ENCODE data around the gene NCAPH2. TPM values are rescaled to one million over a fixed set of nuclear protein-coding genes. Genes with fewer than 3 reads are reported as not detected.

Gene NCAPH2
- total RNA-seq, 1 donor from 2014 or later, result 41.2 TPM

- TF ChIP-seq EZH2phosphoT487 (IDR thresholded peaks at IDR 0.05) (no peak), EZH2 (IDR thresholded peaks at IDR 0.05) (no peak)
- TF ChIP-seq, protein P1, sequence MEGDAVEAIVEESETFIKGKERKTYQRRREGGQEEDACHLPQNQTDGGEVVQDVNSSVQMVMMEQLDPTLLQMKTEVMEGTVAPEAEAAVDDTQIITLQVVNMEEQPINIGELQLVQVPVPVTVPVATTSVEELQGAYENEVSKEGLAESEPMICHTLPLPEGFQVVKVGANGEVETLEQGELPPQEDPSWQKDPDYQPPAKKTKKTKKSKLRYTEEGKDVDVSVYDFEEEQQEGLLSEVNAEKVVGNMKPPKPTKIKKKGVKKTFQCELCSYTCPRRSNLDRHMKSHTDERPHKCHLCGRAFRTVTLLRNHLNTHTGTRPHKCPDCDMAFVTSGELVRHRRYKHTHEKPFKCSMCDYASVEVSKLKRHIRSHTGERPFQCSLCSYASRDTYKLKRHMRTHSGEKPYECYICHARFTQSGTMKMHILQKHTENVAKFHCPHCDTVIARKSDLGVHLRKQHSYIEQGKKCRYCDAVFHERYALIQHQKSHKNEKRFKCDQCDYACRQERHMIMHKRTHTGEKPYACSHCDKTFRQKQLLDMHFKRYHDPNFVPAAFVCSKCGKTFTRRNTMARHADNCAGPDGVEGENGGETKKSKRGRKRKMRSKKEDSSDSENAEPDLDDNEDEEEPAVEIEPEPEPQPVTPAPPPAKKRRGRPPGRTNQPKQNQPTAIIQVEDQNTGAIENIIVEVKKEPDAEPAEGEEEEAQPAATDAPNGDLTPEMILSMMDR (IDR thresholded peaks at IDR 0.05), result no peak
- H3K4me1 Mint-ChIP-seq, result peaks cover 29% of the 10 kb centered on the region
- Histone ChIP-seq H2AFZ (replicated peaks) (no peak overlapping the region), H3K9ac (no peak overlapping the region), H3F3A (ENCODE audit: low read depth) (peaks cover 57% of the 10 kb centered on the region), H3K4me2 (peak overlapping the region; percentile 91), H3K27me3 (peaks cover 82% of the 10 kb centered on the region), H3K79me2 (ENCODE audit: low read depth) (no peaks in the 10 kb centered on the region), H3K4me1 (peaks cover 24% of the 10 kb centered on the region), H3K27ac (no peak overlapping the region), H3K9me3 (ENCODE audit: low read depth) (no peaks in the 10 kb centered on the region), H3K4me3 (peak overlapping the region; percentile 66), H4K20me1 (ENCODE audit: low read depth) (peaks cover 50% of the 10 kb centered on the region), H3K36me3 (no peaks in the 10 kb centered on the region)
- peak overlapping the region; percentile 80 for H3K4me3 Mint-ChIP-seq
- no peak overlapping the region for H3K27ac Mint-ChIP-seq
- H3K9me3 Mint-ChIP-seq, result peaks cover 2% of the 10 kb centered on the region
- peaks cover 55% of the 10 kb centered on the region for H3K27me3 Mint-ChIP-seq (ENCODE audit: insufficient read depth, low read depth)
- DNase-seq (ENCODE audit: low spot score), result no peak
- H3K36me3 Mint-ChIP-seq, result no peaks in the 10 kb centered on the region
These were observed 22.5 kb downstream of the NCAPH2 start for GRCh38 chr22:50530580-50530876.

DNA sequence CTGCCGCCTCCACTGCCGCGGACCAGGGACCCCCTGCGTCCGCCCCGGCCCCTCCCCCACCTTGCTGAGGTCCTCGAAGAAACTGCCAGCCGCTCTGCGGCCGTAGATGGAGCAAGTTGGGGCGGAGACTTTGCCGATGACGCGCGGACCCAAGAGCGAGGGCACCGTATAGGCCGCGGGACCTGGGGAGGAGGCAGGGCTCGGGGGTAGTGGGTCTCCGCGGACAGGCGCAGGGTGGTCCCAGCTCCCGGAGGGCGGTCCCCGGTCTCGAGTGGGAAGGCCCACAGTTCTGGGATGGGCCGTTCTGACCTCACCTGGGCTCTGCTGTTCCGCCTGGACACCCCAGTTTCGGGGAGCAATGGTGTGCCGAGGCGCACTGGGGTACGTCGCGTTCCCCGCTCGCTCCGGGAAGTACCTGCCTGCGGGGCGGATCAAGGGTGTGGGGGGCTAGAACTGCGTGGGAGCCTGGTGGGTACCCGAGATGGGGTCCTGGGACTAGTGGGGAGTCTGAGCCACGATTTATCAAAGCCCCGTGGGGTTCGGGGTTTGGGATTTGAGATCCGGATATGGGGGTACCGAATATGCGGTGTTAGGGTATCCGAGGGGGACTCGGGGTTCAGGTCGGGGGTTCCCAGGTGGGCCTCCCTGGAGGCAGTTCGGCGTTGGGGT, 23.0 kb downstream of the NCAPH2 start:
- TF ChIP-seq EZH2 (IDR thresholded peaks at IDR 0.05) (peak; percentile 9), EZH2phosphoT487 (IDR thresholded peaks at IDR 0.05) (peak; percentile 24)
- TF ChIP-seq, protein P1 (IDR thresholded peaks at IDR 0.05), result no peak
- H3K9me3 ChIP-seq (ENCODE audit: low read depth), result no peaks in the 10 kb centered on the region
- peaks cover 82% of the 10 kb centered on the region for H3K27me3 ChIP-seq
- H3K36me3 ChIP-seq, result no peaks in the 10 kb centered on the region
- peaks cover 55% of the 10 kb centered on the region for H3K27me3 Mint-ChIP-seq (ENCODE audit: insufficient read depth, low read depth)
- H3K27ac ChIP-seq, result no peak overlapping the region
- H3K9me3 Mint-ChIP-seq, result peaks cover 2% of the 10 kb centered on the region
- H3K4me3 ChIP-seq, result peak overlapping the region; percentile 66
- peaks cover 50% of the 10 kb centered on the region for H4K20me1 ChIP-seq (ENCODE audit: low read depth)
- no peak overlapping the region for H3K27ac Mint-ChIP-seq
- no peak overlapping the region for H2AFZ ChIP-seq (replicated peaks)
- H3K4me3 Mint-ChIP-seq, result peak overlapping the region; percentile 80
- H3K4me1 Mint-ChIP-seq, result peaks cover 29% of the 10 kb centered on the region
- peaks cover 53% of the 10 kb centered on the region for H3F3A ChIP-seq (ENCODE audit: low read depth)
- no peak overlapping the region for H3K9ac ChIP-seq
- peak overlapping the region; percentile 91 for H3K4me2 ChIP-seq
- H3K4me1 ChIP-seq, result peaks cover 24% of the 10 kb centered on the region
- peak; percentile 80 for DNase-seq (ENCODE audit: low spot score)
- no peaks in the 10 kb centered on the region for H3K36me3 Mint-ChIP-seq
- no peaks in the 10 kb centered on the region for H3K79me2 ChIP-seq (ENCODE audit: low read depth)

- Histone ChIP-seq H3K27me3 (peaks cover 78% of the 10 kb centered on the region), H3K9ac (no peak overlapping the region), H3K4me2 (peak overlapping the region; percentile 91), H3K36me3 (no peaks in the 10 kb centered on the region), H2AFZ (replicated peaks) (peak overlapping the region; percentile 73), H3K79me2 (ENCODE audit: low read depth) (no peaks in the 10 kb centered on the region), H3K4me3 (peak overlapping the region; percentile 66), H3K9me3 (ENCODE audit: low read depth) (no peaks in the 10 kb centered on the region), H3K27ac (no peak overlapping the region), H3F3A (ENCODE audit: low read depth) (peaks cover 47% of the 10 kb centered on the region), H4K20me1 (ENCODE audit: low read depth) (peaks cover 45% of the 10 kb centered on the region), H3K4me1 (peaks cover 20% of the 10 kb centered on the region)
- Mint-ChIP-seq H3K9me3 (peaks cover 2% of the 10 kb centered on the region), H3K4me1 (peaks cover 29% of the 10 kb centered on the region), H3K27ac (no peak overlapping the region), H3K4me3 (peak overlapping the region; percentile 80), H3K36me3 (no peaks in the 10 kb centered on the region), H3K27me3 (ENCODE audit: insufficient read depth, low read depth) (peaks cover 55% of the 10 kb centered on the region)
- peak; percentile 63 for TF ChIP-seq EZH2 (IDR thresholded peaks at IDR 0.05)
- TF ChIP-seq, protein P1 (IDR thresholded peaks at IDR 0.05), result no peak
- DNase-seq (ENCODE audit: low spot score), result no peak
These were observed 23.5 kb downstream of the NCAPH2 start for GRCh38 chr22:50531546-50531961.

Measured in neural progenitor cell (in vitro differentiated cells).